Chondrocyte (in vitro differentiated cells): ENCODE data around the gene CCDC57. TPM values are rescaled to one million over a fixed set of nuclear protein-coding genes. Genes with fewer than 3 reads are reported as not detected.

Experiments
- DNase-seq: peaks from one replicate; pipeline ENCODE4 v3.0.0; 2021; ENCODE audit warnings: mixed read lengths, low spot score
- H3K27ac Mint-ChIP-seq: one replicate; pipeline ENCODE4 v1.8.0; 2021; ENCODE audit warnings: mild to moderate bottlenecking, moderate library complexity, mixed read lengths; ENCODE audit not compliant: unreplicated experiment
- H3K27me3 Mint-ChIP-seq: 2 replicates; pipeline ENCODE4 v1.8.0; 2021; ENCODE audit warnings: low read depth, mixed read lengths
- H3K36me3 Mint-ChIP-seq: 2 replicates; pipeline ENCODE4 v1.8.0; 2021; ENCODE audit warnings: low read depth, mixed read lengths
- H3K4me1 Mint-ChIP-seq: 2 replicates; pipeline ENCODE4 v1.8.0; 2021; ENCODE audit warnings: low read depth, mild to moderate bottlenecking, mixed read lengths
- H3K4me3 Mint-ChIP-seq: one replicate; pipeline ENCODE4 v1.8.0; 2021; ENCODE audit warnings: mild to moderate bottlenecking, moderate library complexity, mixed read lengths; ENCODE audit not compliant: unreplicated experiment
- H3K9me3 Mint-ChIP-seq: 2 replicates; pipeline ENCODE4 v1.8.0; 2021; ENCODE audit warnings: low read depth, mixed read lengths
- total RNA-seq: library from RNA; stranded (reverse); gene quantifications from 3 replicates; pipeline ENCODE4 v1.2.1, GENCODE V29; 2021
- TF ChIP-seq, protein P1 (sequence below): fragments of 200-600 bp; sonication (generic); IDR thresholded peaks from 2 replicates; pipeline ENCODE4 v1.5.0; 2021; ENCODE audit warnings: antibody characterized with exemption, mild to moderate bottlenecking, moderate library complexity

Gene CCDC57
- total RNA-seq, 1 donor from 2014 or later = 23.5 TPM

DNA sequence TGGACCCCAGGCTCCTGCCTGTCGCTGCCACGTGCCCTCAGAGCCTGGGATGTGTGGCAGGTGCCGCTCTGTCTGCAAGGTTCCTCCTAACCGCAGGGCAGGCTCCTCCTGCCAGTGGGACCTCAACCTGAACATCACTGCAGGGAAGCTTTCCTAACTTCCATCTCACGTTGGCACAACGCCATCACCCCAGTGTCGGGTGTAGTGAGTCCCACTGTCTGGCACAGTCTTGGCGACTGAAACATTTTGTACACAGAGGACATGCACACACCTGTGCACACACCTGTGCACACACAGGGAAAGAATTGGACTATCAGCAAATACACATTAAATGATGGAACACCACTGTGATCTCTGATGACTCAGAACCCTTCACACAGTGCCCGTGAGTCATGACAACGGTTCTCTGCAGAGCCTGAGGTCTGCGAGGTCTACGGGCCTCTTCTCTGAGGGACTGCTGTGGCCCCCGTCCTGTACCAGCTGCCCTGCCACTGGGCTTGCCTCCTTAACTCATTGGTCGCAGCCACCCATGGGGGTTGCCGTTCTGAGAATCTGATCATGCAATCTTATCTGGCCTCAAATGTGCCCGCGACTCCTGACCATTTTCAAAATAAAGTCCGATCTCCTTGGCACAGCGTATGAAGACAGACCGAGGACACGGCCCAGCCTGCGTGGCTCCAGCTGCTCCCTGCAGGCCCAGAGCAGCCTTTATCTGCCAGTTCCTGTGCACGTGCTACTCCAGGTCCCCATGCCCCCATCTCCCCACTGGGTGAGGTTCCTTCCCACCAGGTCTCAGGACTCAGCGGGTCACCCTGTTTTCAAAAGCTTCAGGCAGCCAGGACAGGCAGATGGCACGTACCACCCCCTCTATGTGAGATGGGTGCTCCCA, 7.6 kb downstream of the CCDC57 start:
- H3K36me3 Mint-ChIP-seq = peaks cover 3% of the 10 kb centered on the region
- DNase-seq = no peak
- H3K27me3 Mint-ChIP-seq = no peaks in the 10 kb centered on the region
- no peaks in the 10 kb centered on the region for H3K9me3 Mint-ChIP-seq
- no peak overlapping the region for H3K4me3 Mint-ChIP-seq
- TF ChIP-seq, protein P1, sequence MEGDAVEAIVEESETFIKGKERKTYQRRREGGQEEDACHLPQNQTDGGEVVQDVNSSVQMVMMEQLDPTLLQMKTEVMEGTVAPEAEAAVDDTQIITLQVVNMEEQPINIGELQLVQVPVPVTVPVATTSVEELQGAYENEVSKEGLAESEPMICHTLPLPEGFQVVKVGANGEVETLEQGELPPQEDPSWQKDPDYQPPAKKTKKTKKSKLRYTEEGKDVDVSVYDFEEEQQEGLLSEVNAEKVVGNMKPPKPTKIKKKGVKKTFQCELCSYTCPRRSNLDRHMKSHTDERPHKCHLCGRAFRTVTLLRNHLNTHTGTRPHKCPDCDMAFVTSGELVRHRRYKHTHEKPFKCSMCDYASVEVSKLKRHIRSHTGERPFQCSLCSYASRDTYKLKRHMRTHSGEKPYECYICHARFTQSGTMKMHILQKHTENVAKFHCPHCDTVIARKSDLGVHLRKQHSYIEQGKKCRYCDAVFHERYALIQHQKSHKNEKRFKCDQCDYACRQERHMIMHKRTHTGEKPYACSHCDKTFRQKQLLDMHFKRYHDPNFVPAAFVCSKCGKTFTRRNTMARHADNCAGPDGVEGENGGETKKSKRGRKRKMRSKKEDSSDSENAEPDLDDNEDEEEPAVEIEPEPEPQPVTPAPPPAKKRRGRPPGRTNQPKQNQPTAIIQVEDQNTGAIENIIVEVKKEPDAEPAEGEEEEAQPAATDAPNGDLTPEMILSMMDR = no peak
- no peak overlapping the region for H3K27ac Mint-ChIP-seq
- peaks cover 19% of the 10 kb centered on the region for H3K4me1 Mint-ChIP-seq

DNA sequence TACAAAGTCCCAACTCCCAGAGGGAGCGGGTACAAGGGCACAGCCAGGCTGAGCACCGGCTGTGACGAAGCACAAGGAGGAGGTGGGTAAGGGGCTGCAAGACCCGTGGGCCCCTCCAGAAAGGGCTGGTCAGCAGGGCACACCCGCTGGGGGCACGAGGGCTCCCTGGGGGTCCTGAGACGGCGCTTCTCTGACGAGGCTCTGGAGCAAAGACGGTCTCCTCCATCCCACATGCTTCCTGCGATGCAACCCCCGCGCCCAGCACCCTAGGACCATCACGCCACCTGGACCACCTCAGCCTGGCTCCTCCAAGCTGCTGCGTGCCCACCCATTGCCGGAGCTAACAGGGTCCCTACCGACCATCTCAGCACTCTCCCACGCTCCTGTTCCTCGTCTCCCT, 8.7 kb downstream of the CCDC57 start:
- Mint-ChIP-seq H3K4me1 (peaks cover 19% of the 10 kb centered on the region), H3K36me3 (peaks cover 5% of the 10 kb centered on the region), H3K4me3 (no peak overlapping the region), H3K27ac (no peak overlapping the region), H3K27me3 (no peaks in the 10 kb centered on the region), H3K9me3 (no peaks in the 10 kb centered on the region)
- no peak for DNase-seq
- TF ChIP-seq, protein P1 = no peak

DNA sequence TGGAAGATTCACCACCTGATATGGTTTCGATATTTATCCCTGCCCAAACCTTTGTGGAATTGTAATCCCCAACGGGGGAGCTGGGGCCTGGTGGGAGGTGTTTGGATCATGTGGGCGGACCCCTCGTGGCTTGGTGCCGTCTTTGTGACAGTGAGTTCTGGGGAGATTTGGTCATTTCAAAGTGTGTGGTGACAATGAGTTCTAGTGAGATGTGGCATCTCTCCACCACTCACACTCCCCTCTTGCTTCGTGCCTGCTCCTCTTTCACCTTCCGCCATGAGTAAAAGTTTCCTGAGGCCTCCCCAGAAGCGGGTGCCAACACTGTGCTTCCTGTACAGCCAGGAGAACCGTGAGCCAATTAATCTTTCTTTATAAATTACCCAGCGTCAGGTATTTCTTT, 9.7 kb downstream of the CCDC57 start:
- peaks cover 5% of the 10 kb centered on the region for H3K36me3 Mint-ChIP-seq
- no peaks in the 10 kb centered on the region for H3K27me3 Mint-ChIP-seq
- no peak overlapping the region for H3K27ac Mint-ChIP-seq
- H3K9me3 Mint-ChIP-seq = no peaks in the 10 kb centered on the region
- H3K4me3 Mint-ChIP-seq = no peak overlapping the region
- TF ChIP-seq, protein P1 = no peak
- H3K4me1 Mint-ChIP-seq = peaks cover 19% of the 10 kb centered on the region
- DNase-seq = no peak

DNA sequence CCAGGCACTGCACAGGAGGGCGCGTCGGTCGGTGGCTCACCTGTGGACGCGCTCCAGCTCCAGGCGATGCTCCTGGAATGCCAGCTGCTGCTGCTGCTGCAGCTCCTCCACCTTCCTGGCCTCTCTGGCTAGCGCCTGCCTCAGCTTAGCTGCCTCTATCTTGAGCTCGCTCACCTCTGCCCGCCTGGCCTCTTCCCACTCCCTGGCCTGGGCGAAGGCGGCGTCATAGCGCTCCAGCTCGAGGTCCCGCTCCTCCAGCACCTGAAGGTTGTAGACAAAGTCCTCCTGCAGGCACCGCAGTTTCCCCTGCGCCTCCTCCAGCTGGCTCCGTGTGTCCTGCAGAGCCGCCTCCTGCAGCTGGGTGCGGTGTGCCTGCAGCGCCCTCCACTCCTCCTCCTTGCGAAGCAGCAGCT, 11.1 kb downstream of the CCDC57 start:
- TF ChIP-seq, protein P1 = no peak
- no peaks in the 10 kb centered on the region for H3K9me3 Mint-ChIP-seq
- H3K27me3 Mint-ChIP-seq = no peaks in the 10 kb centered on the region
- no peak for DNase-seq
- no peak overlapping the region for H3K4me3 Mint-ChIP-seq
- H3K36me3 Mint-ChIP-seq = peaks cover 7% of the 10 kb centered on the region
- H3K27ac Mint-ChIP-seq = no peak overlapping the region
- peaks cover 17% of the 10 kb centered on the region for H3K4me1 Mint-ChIP-seq

DNA sequence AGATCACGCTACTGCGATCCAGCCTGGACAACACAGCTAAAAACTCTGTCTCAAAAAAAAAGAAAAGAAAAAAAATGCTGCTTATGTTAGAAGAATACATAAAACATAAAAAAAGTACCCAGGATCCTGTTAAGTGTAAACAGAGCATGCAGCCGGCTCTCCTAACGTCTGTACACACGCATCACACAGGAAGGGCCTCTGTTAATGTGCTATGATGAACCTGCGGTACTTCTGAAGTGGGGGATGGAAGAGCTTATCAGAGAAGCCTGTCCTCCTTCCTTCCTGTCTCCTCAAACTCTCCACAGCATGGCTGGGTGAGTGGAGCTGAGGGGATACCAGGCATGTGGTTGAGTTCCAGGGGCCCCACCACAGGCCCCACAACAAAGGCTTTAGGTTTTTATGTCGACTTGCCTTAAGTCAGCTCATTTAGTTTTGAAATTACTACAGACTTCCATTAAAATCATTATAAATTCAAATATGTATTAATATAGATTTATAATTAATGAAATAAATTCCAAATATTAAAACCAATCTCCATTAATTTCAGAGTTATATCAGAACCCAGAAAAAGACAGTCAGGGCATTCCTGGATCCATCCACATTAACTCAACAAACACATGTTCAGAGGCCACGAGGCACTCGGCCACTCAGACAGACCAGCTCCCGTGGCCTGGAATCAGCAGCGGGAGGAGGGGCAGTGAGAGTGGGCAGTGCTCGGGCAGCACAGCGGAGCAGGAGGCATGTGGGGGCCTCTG, 11.7 kb downstream of the CCDC57 start:
- Mint-ChIP-seq H3K27me3 (no peaks in the 10 kb centered on the region), H3K36me3 (peaks cover 11% of the 10 kb centered on the region), H3K4me3 (no peak overlapping the region), H3K4me1 (peaks cover 12% of the 10 kb centered on the region), H3K9me3 (no peaks in the 10 kb centered on the region), H3K27ac (no peak overlapping the region)
- TF ChIP-seq, protein P1 = no peak
- DNase-seq = no peak
